HL-60/S4 (cell line): ENCODE measurements around the gene APCDD1.

Experiments
- in situ Hi-C: fragments of 300-500 bp; cut with MboI; formaldehyde crosslinking; loops from 2 replicates; pipeline ENCODE4 v1.14.3; 2022; ENCODE audit warnings: low sequenced_read_pairs

The APCDD1 gene

DNA sequence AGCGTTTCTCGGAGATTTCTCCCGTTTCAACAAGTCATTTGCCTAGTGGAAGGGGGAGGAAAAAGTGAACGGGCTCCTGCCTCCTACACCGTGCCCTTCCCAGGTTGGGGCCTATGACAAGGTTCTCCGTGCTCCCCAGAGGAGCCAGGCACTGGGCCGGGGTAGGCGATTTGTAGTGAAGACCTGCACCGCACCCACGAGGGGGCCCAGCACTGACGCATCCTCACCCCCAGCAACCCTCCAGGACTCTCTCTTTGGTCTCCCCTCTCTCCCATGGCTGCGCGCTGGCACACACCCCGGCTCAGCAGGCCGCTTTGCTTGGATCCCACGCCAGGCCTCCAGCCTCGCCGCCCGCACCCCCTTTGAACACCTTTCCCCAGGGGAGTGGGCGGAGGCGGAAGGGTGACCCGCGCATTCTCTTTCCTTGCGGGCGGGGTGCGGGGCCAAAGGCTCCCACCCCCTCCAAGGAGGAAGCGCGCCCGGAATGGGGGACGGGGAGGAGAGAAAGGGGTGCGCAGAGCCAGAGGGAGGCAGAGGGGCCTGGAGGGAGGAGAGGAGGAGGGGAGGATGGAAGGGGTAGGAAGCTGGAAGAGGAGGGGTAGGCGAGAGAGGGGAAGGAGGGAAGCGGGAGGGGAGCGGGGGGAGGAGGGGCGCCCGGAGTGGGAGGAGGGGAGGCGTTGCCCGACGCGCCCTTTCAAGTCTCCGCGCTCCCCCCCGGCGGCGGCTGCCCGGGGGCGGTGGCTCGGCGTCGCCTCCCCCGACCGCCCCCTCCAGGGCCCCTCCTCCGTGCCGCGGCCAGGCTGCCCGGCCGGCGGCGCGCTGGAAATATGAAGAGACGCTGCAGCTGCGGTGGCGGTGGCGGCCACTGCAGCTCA is at the start of gene APCDD1:
Gene APCDD1 (plus strand): TSS at position 830 of the 875 bp plus-strand sequence. CDS start 347 bp downstream, outside the sequence.
- in situ Hi-C loops, result no loop called here

DNA sequence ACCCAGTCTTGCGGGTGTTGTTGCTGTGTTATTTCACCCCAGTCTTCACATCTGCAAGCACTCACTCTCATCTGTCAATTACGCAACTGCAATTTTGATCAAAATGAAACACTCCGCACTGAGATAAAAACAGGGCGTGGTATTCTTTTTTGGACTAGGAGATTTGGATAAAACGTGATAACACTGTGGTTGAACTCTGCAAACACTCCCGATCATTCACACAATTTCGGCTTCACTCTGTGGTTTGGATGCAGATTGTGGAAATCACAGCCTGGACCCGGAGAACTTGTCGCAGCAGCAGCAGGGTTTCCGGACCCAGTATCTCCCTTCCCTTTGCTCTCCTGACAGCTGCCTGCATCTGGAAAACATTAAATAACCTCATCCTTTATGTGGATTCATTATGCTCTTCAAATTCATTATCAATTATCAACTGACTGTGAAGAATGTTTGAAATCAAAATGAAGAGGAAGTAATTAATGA is 49.4 kb upstream of the APCDD1 start:
- in situ Hi-C loops, result no loop called here

DNA sequence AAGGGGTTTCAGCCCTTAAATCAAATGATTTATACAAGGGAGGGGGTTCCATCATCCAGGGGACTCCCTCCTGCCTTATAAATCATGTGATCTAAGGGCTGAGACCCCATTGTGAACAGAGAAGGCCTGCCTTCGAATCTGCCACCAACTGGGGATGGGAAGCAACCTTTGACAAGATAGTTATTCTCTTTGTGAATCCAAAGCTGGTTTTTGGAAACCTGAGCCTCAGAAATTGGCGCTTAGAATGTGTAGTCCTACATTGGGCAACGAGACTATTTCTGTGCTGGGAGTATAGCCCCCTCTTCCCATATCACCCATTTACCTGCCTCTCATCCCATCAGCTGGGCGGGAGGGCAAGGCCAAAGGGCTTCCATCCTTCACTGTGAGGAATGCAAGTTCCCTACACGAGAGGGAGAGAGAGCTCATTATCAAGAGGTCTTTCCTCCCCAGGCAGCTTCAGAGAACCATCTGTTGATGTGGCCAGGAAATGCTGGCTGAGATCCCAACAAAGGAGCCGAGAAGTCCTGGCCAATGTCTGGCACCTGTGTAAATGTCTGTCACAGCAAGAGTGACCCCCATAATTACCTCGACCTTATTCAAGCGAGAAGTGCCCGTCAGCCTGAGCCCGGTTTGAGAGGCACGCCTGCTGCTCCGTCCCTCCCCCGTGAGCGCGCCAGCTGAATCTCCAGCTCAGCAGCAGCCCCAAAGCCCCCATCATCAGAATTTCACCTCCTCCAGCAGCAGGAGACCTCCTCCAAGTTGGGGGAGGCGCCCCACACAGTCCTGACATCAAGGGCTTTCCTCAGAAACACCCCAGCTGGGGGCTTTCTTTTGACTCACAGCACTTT is 48.4 kb upstream of the APCDD1 start:
- in situ Hi-C loops, result no loop called here

DNA sequence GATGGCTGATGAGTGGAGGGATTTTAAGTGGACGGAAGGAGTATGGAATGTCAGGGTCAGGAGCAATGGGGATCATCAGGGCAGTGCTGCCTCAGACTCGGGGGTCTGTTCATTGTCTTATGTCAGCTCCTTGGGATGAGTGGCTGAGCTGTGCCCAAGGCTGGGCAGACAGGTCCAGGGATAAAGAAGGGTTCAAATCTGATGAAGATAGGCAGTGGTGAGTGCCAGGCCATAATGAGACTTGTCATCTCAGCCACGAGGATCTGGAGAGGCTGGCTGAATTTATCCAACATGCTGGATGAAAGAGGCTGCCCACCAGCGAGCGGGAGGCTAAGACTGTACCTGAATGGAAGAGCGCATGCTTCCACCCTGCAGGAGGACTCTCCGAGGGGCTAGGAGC is 46.3 kb upstream of the APCDD1 start:
- in situ Hi-C loops, result no loop called here

DNA sequence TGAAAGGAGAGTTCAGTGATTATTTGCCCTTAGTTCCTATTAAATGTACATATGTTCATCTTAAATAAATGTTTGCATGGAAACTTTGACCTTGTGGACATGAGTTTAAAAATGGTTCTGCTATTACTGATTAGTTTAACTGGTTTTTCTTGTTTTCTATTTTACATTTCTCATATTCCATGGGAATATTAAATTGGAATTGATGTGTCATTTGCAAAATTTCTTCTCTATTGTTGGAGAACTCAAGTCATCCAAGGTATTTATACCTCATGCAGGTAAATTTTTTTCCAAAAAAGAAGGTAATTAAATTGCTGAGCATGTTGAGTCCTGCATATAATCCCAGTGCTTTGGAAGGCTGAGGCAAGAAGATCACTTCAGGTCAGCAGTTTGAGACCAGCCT is 45.4 kb upstream of the APCDD1 start:
- in situ Hi-C loops, result no loop called here

DNA sequence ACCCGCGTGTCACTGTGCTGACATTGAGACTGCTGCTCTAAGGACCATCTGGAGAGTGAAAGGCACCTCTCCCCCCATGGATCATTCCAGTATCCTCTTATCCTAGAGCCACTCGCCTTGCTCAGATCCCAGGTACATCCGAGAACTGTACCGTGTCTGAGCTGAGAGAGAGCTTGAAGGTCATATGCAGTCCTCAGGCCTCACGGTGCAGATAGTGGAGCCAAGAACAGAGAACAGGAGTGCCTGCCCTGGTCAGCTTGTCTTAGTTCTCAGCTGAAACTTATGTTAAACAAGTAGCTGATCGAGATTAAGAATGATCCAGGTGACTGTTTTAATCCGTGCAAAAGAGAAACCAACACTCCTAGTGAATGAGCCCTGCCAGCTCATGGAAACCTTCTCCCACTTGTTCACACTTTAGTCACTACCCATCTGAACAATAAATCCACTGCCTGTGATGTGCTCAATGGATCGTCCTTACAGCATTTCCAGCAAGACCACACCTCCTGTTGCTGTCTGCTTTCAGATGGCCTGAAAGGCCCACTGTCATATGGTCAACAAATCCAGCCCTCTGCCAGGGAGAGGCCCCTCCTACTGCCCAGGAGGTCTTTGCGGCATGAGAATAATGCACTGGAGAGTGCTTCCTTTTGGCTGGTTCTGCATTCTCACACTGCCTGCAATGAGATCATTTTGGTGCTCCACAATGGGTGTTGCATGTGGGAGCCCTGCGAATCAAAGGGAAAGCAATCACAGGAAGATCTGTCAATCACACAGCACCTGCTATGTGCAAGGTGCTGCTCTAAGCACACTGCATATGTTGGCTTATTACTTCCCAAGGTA is 43.7 kb upstream of the APCDD1 start:
- in situ Hi-C loops, result no loop called here

DNA sequence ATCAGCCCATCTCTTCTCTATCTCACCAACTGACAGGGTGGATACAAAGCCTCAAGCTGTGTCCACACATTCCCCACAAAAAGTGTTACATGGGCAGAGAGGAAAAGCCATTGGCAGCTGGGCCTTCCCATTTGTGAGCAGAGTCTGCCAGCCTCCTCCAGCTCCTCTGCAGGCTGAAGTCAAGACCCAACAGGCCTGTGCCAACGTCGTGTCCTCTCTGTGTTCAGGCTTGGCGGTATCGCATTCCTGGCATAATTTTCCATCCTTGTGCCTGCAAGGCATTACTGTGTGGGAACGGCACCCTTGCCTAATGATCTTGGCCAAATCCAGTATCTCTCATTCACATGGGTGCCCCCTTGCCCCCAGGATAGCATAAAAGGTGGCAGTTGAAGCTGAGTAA is 41.5 kb upstream of the APCDD1 start:
- in situ Hi-C loops, result no loop called here

DNA sequence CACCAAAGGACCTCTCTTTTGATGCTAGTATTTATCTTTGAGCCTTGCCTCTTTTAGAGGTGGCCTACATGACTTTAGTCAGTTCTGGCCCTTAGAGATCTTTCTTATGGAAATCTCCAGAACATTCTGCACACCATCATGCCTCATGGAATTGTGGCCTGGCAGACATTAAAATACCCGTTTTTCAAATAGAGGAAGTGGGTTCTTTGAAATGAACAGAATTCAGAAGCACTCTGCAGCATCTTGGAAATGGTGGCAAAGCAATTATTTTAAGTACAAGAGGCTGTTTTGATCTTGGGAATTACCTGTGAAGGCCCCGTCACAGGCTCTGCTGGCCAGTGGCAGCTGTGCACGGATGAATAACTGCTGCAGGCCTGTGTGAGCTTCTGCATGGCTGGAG is 40.7 kb upstream of the APCDD1 start:
- in situ Hi-C loops, result no loop called here

DNA sequence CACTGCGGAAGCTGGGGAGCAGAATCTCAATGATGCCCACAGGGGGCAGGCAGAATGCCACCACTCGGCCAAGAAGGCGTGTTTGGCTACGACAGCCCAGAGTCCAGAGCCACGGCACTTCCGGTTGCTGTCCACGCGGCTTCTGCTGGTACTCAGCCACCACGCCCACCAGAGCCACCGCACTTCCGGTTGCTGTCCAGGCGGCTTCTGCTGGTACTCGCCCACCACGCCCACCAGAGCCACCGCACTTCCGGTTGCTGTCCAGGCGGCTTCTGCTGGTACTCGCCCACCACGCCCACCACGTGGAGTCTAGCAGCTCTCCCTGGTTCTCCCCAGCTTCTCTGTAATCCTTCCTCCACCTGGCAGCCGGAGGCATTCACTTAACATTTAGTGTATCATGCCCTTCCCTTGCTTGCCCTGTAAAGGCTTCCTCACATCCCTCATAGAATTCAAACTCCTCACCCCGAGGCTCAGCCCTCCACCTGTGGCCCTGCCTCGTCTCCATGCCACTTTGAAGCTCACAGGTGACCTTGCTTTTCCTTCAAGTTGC is 40.1 kb upstream of the APCDD1 start:
- in situ Hi-C loops, result no loop called here

DNA sequence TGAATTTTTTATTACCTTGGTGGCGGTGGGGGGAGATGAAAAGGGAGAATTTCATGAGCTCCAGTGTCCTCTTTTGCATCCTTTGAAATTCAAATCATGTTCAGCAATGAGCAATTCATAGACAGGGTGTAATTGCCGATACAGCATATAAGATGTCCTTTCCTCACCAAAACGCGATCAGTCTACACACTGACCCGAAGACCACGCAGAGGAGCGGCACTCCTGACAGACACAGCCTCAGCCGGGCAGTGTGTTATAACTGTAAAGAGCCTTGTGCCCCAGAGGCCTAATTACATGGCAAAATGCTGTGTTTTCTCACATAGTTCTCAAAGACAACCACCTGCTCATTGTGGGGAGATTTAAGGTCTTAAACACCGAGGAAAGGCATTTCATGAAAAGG is 38.4 kb upstream of the APCDD1 start:
- in situ Hi-C loops, result no loop called here

DNA sequence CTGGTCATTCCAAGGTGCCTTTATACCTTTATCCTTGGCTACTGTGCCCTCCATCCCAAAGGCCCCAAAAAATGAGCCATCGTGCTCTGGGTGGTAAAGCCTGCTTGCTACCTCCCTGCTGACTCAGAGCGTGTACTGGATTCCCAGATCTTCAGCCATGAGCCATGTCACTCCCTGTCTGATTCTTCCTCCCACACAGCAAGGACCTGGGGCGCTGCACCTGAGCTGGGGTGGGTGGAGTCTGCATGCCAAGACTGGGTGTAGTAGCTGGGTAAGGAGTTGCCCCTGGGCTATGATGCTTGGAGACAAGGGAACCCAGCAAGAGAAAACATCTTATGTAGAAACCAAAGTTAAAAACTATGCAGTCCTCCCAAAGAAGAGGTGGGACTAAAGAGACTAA is 37.2 kb upstream of the APCDD1 start:
- in situ Hi-C loops, result no loop called here

DNA sequence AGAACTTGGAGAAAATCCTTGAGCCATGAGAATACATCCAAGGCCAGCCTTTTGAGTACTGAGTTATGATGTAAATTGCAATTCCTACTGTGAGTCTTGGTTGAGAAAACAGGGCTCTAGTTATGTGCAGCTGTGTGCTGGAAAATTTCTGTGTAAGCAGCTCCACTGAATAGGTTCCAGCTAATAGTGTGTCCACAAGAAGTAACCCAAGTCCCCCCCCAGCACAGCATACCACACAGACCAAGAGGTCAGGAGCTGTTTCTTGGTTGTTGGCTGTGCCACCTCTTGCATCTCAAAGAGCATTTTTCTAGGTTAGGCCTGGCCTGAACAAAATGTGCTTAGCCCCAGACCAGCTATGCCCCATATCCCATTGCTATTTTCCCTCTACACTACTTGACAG is 36.8 kb upstream of the APCDD1 start:
- in situ Hi-C loops, result no loop called here

DNA sequence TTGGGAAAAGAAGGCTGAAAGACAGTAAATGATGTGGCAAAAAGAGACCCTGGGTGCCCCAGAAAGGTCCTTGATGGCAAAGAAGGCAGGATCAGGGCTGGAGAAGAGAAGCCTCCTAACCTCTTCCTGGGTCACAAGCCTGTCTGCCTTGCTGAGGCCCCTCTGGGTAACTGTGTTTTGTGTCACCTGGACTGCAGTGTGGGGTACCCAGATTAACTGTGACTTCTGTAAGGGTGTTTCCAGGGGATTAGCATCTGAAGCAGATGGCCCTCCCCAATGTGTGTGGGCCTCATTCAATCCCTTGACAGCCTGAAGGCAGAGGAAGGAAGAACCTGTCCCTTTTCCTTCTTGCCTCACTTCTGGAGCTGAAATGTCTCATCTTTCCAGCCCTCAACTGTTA is 35.6 kb upstream of the APCDD1 start:
- in situ Hi-C loops, result no loop called here

DNA sequence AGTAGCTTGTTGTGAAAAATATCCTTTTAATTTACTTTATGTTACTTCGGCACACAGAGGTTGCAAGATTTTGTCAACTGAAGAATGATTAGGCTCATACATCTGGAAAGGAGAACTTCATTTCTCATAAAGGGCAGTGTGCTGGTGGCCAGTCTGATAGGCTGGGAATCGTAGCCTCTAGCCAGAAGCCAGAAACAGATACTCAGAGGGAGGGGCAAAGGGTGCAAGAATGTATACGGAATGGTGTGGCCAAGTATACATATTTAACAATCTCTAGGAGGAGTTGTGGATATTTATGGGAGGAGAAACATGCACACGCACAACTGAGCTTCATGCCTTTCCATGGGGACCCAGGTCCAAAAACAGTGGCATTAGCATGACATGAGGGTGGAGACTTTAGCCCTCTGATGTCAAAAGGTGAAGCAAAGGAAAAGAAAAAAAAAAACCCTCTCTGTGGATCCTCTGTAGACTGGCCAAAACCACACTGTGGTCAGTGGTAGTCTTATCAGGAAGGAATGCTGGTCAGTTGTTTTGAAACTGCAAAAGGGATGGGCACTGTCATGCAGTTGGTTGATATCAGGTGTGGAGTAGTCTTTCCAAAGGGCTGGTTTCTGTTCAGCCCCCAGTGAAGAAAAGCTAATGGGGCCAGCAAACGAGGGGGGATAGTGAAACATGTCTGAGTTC is 34.9 kb upstream of the APCDD1 start:
- in situ Hi-C loops, result no loop called here

DNA sequence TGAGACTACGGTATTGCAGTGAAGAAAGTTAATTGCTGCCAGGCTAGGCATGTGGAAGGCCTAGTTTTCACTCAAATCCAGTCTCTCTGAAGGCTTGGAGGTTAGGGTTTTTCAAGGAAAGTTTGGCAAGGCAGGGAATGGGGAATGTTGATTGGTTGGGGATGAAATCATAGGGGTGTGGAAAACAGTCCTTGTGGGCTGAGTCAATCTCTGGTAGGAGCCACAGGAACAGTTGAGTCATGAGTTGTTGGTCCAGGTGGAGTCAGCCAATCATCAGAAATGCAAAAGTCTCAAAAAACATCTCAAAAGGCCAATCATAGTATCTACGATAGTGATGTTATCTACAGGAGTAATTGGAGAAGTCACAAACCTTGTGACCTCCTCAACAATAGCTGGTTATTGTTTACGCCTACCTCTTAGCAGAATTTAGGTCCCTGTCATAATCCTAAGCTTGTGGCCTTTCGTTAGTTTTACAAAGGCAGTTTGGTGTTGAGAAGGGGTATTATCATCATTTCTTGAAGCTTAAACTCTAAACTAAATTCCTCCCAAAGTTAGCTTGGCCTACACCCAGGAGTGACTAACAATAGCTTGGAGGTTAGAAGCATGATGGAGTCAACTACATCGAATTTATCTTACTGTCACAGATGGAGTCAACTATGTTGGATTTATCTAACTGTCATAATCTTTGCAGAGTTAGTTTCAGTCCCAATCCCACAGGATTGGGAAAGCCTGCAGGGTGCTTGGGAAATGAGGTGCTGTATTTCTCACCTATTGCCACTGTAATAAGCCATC is 33.7 kb upstream of the APCDD1 start:
- in situ Hi-C loops, result no loop called here

DNA sequence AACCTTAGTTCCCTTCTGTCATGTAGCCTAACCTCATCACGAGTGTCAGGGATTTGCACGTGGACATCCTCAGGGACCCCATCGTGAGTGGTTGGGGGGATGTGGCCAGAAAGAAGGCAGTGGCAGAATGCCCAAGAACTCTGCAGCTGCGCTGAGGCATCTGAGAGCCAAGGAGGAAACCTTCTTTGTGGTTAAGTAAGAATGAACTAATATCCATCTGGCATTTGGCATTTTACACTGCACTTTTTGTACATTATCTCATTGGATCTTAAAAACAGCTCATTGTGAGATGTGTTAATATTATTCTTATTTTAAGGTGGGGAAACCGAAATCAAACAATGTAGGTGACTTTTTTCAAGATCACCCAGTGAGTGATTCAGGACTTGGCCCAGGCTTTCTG is 32.6 kb upstream of the APCDD1 start:
- in situ Hi-C loops, result no loop called here

DNA sequence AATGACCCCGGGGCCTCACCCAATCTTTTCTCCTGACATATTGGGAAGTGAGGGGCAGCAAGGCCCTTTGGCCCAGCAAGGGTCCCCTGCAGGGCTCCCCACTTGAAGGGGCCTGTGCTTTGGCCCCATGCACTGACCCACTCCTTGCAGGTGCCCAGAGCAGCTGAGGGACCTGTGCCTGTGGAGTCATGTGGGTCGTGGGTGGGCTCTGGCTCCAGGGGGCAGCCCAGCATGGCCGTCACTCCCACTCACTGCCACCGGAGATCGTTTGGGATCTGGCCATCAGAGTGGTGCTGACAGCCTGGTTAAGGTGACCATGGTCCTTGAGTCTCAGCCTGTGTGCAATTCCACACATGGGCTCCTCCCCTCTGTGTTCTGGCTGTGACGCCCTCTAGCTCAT is 31.7 kb upstream of the APCDD1 start:
- in situ Hi-C loops, result no loop called here

DNA sequence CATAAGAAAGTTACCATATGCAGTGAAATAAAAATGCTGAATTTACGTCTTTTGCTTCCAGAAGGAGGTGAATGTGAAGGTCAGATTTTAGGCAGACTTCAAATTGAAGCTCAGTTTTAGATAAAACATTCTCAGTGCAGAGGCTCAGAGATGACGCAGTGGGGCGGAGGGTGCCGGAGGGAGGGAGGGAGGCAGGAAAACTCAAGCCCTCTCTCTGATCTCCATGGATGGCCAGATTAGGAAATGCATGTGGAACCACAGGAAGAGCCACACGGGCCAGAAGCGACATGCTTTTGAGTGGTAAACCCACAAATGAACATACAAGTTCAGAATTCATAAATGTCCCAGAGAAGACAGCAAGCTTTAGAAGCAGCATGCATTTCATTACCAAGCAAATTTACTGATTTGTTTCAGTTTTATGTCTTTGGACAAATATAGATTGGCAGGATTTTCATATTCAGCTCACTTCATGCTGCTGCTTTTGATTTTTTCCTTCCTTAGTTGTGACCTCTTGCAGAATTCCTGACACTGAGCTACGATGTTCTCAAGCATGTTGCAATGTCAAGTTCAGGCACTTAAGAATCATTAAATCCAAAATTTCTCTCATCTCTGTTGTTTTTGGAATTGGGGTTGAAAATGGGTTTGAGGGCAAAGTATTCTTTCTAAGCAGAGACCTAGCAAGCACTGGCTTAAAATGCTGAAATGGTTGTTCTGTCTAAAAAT is 29.7 kb upstream of the APCDD1 start:
- in situ Hi-C loops, result no loop called here

DNA sequence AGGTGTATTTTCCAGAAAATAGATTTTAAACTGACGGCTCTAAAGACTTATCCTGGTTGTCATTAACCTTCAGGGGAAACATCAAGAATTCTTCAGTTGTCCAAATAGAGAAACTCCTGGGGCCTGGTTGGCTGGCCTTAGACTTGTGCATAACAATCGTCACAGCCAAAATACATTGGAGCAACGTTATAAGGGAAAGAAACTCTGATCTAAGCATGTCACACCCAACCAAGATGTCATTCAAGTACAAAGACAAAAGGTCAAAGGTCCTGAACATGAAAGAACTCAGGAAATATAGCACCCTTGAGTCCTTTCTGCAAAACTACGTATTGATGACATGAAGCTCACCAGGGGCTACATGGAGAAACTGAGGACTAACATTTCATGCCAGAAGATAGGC is 23.8 kb upstream of the APCDD1 start:
- in situ Hi-C loops, result no loop called here
